GM10266 (cell line): Measurements from ENCODE around the gene CTLA4.
"Not testable (repeated sequence)": the region's sequence is repeated elsewhere in the genome, so short reads cannot be mapped to it uniquely, and the experiment has no call there.

Source experiments
- DNase-seq: peaks from one replicate; pipeline ENCODE4 v3.0.0; 2012; ENCODE audit errors: extremely low spot score
- CTCF ChIP-seq: IDR thresholded peaks from 2 replicates; pipeline ENCODE4 v1.5.1; 2012; ENCODE audit warnings: mild to moderate bottlenecking, low read depth; ENCODE audit not compliant: control insufficient read depth, insufficient read depth; ENCODE audit errors: missing control alignments

CTLA4 gene

GRCh38 chr2:203878063-203878462, 10.5 kb downstream of the CTLA4 start:
- no peak for TF ChIP-seq CTCF
- DNase-seq, result no peak

GRCh38 chr2:203880557-203881125, 13.1 kb downstream of the CTLA4 start:
- no peak for DNase-seq
- no peak for TF ChIP-seq CTCF

GRCh38 chr2:203881185-203881584, 13.6 kb downstream of the CTLA4 start:
- DNase-seq, result not testable (repeated sequence)

DNA sequence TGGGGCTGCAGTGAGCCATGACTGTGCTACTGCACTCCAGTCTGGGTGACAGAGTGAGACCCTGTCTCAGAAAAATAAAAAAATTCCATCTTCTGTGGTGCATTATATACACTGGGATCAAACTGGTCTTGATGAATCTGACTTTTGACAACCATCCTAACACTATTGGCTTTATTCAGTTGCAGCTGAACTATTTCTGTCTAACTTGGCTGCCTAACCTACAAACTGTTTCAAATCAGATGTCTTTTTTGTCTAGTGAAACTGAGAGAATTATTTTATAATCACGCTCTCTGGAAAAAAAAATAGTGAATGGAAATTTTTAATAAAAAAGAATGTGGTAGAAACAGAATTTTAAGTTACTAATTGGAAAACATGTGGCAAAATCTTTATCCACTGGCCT, 15.0 kb downstream of the CTLA4 start:
- no peak for TF ChIP-seq CTCF
- no peak for DNase-seq

GRCh38 chr2:203886661-203887151, 19.1 kb downstream of the CTLA4 start:
- no peak for DNase-seq
- no peak for TF ChIP-seq CTCF

DNA sequence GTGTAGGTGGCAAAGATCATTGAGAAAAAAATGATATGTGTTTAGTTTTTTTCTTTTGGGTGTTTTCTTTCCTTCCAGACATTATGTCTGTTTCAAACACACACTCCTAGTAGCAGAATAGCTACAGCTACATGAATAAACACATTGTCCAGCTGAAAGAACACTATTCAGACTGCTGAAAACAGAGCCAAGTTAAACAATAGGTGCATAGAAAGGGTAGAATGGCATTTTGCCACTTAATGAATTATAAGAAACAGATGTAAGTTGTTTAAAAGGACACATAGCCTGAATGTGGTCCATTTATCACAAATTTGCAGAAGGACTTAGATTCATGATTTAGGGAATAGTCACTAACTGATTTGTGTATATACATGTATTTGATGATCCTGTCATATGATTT, 20.1 kb downstream of the CTLA4 start:
- TF ChIP-seq CTCF, result no peak
- no peak for DNase-seq

- DNase-seq, result no peak
- TF ChIP-seq CTCF, result no peak
These were observed 22.0 kb downstream of the CTLA4 start for GRCh38 chr2:203889542-203889941.

DNA sequence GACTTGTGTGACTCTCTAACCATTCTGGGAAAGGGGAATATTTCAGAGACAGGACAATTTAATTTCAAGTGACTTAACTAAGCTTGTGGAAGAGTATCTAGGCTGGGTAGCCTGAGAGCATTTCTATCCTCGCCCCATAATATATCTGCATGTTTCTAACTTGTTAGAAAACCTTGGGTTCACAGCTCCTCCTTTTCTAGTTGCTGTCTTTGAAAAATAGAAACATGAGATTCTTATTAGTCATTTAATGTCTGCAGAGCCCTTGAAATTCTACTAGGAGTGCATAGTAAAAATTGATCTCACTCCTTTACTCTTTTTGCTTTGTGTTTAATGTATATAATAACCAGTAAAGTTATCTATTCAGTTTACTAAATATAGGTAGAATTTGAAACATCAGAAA, 22.4 kb downstream of the CTLA4 start:
- TF ChIP-seq CTCF, result no peak

More for the DNA sequence above, 22.4 kb downstream of the CTLA4 start:
- no peak for DNase-seq
